ENCODE measurements around the gene N4BP2L2. TPM values are rescaled to one million over a fixed set of nuclear protein-coding genes. Genes with fewer than 3 reads are reported as not detected.

The N4BP2L2 gene
- total and polyA plus RNA-seq, 4 donors = 41.1 to 402 (median 75.0) TPM

- WGBS, 2 donors = 80 to 86% methylated on average over 4 of the region's 4 CpGs
These were observed 99.7 kb downstream of the N4BP2L2 start for GRCh38 chr13:32438871-32439270.

GRCh38 chr13:32432856-32433255 is 105.7 kb downstream of the N4BP2L2 start:
- no peak for DNase-seq
- H3K27ac ChIP-seq (ENCODE audit: low read depth in 1 of 2, low read length in 1 of 2) = no peak overlapping the region
- 88 to 93% methylated on average over 3 of the region's 3 CpGs for WGBS, 2 donors

More at GRCh38 chr13:32438871-32439270, 99.7 kb downstream of the N4BP2L2 start:
- Histone ChIP-seq H3K4me1 (ENCODE audit: control insufficient read depth in 5 of 5, insufficient read depth in 5 of 5, low read length in 5 of 5) (no peaks in the 10 kb centered on the region), H3K4me3 (no peak overlapping the region), H3K9ac (ENCODE audit: insufficient read depth in 1 of 2, low read length in 2 of 2) (no peak overlapping the region), H3K36me3 (ENCODE audit: control insufficient read depth in 4 of 4, insufficient read depth in 4 of 4, low read length in 4 of 4) (peaks cover 0 to 10% (median under 1%) of the 10 kb centered on the region in 4 donors), H3K27ac (ENCODE audit: low read depth in 1 of 2, low read length in 1 of 2) (no peak overlapping the region), H3K27me3 (ENCODE audit: control insufficient read depth in 3 of 3, insufficient read depth in 3 of 3, low read length in 2 of 3) (no peaks in the 10 kb centered on the region), H3K9me3 (ENCODE audit: control insufficient read depth in 4 of 4, insufficient read depth in 3 of 4, low read length in 3 of 4) (no peaks in the 10 kb centered on the region)
- ATAC-seq (ENCODE audit: insufficient read depth, low FRiP score) (no peak), DNase-seq (no peak)
- TF ChIP-seq CTCF (IDR thresholded peaks at IDR 0.05; ENCODE audit: control extremely low read depth, extremely low read depth) = no peak

GRCh38 chr13:32431361-32431760 is 107.2 kb downstream of the N4BP2L2 start:
- no peak for ATAC-seq (ENCODE audit: insufficient read depth, low FRiP score)

More at GRCh38 chr13:32432856-32433255, 105.7 kb downstream of the N4BP2L2 start:
- no peak for ATAC-seq (ENCODE audit: insufficient read depth, low FRiP score)
- Histone ChIP-seq H3K4me3 (no peak overlapping the region), H3K4me1 (ENCODE audit: control insufficient read depth in 5 of 5, insufficient read depth in 5 of 5, low read length in 5 of 5) (peaks cover 0 to 5% (median 2%) of the 10 kb centered on the region in 5 donors), H3K9me3 (ENCODE audit: control insufficient read depth in 4 of 4, insufficient read depth in 3 of 4, low read length in 3 of 4) (no peaks in the 10 kb centered on the region), H3K27me3 (ENCODE audit: control insufficient read depth in 3 of 3, insufficient read depth in 3 of 3, low read length in 2 of 3) (no peaks in the 10 kb centered on the region), H3K36me3 (ENCODE audit: control insufficient read depth in 4 of 4, insufficient read depth in 4 of 4, low read length in 4 of 4) (peaks cover 0 to 10% (median 1%) of the 10 kb centered on the region in 4 donors), H3K9ac (ENCODE audit: insufficient read depth in 1 of 2, low read length in 2 of 2) (no peak overlapping the region)
- TF ChIP-seq CTCF (IDR thresholded peaks at IDR 0.05; ENCODE audit: control extremely low read depth, extremely low read depth) = no peak

More at GRCh38 chr13:32431361-32431760, 107.2 kb downstream of the N4BP2L2 start:
- H3K4me3 ChIP-seq = no peak overlapping the region
- no peak overlapping the region for H3K27ac ChIP-seq (ENCODE audit: low read depth in 1 of 2, low read length in 1 of 2)
- no peaks in the 10 kb centered on the region for H3K9me3 ChIP-seq (ENCODE audit: control insufficient read depth in 4 of 4, insufficient read depth in 3 of 4, low read length in 3 of 4)
- peaks cover 2 to 11% (median 4%) of the 10 kb centered on the region in 5 donors for H3K4me1 ChIP-seq (ENCODE audit: control insufficient read depth in 5 of 5, insufficient read depth in 5 of 5, low read length in 5 of 5)
- 94 to 97% methylated on average over 5 of the region's 5 CpGs for WGBS, 2 donors
- no peak for DNase-seq
- no peak overlapping the region for H3K9ac ChIP-seq (ENCODE audit: insufficient read depth in 1 of 2, low read length in 2 of 2)
- H3K36me3 ChIP-seq (ENCODE audit: control insufficient read depth in 4 of 4, insufficient read depth in 4 of 4, low read length in 4 of 4) = peaks cover 0 to 7% (median 1%) of the 10 kb centered on the region in 4 donors
- no peak for TF ChIP-seq CTCF (IDR thresholded peaks at IDR 0.05; ENCODE audit: control extremely low read depth, extremely low read depth)
- no peaks in the 10 kb centered on the region for H3K27me3 ChIP-seq (ENCODE audit: control insufficient read depth in 3 of 3, insufficient read depth in 3 of 3, low read length in 2 of 3)

All from lung (tissue), 12 donors.